Uterus (tissue), 2 donors: ENCODE measurements around the gene HPSE2.

Experiments used
- CTCF ChIP-seq, 4 experiments: fragments of 200-600 bp in 2 of 4; fragments of 450-650 bp in 2 of 4; sonication (generic) in 2 of 4; IDR thresholded peaks; one replicate each; pipeline ENCODE4 v1.5.1; 2016 to 2019; ENCODE audit warnings: antibody characterized with exemption in 4 of 4, mild to moderate bottlenecking in 2 of 4, moderate library complexity in 1 of 4
- POLR2A ChIP-seq, 2 donors: fragments of 450-650 bp; IDR thresholded peaks; one replicate each; pipeline ENCODE4 v1.6.1; 2016; ENCODE audit warnings: antibody characterized with exemption in 2 of 2, mild to moderate bottlenecking in 1 of 2, moderate library complexity in 1 of 2

- TF ChIP-seq CTCF (IDR thresholded peaks at IDR 0.05) (no peak), POLR2A (IDR thresholded peaks at IDR 0.05) (no peak)
Measured at GRCh38 chr10:99002392-99002791, 233.3 kb downstream of the HPSE2 start.
